HFFc6 (cell line): ENCODE measurements around the gene GNG3. TPM values are rescaled to one million over a fixed set of nuclear protein-coding genes. Genes with fewer than 3 reads are reported as not detected.

Source experiments
- DNase-seq: peaks from one replicate; pipeline ENCODE4 v3.0.0-alpha.2; 2018
- H3K27ac Mint-ChIP-seq: 2 replicates; pipeline ENCODE4 v1.8.0; 2020; ENCODE audit warnings: mild to moderate bottlenecking, mixed read lengths
- H3K27me3 Mint-ChIP-seq: 2 replicates; pipeline ENCODE4 v1.8.0; 2021; ENCODE audit warnings: mild to moderate bottlenecking, moderate library complexity, mixed read lengths; ENCODE audit not compliant: insufficient read depth
- H3K36me3 Mint-ChIP-seq: 2 replicates; pipeline ENCODE4 v1.8.0; 2021; ENCODE audit warnings: low read depth, mixed read lengths
- H3K4me1 Mint-ChIP-seq: 2 replicates; pipeline ENCODE4 v1.8.0; 2020; ENCODE audit warnings: low read depth, mixed read lengths
- H3K4me3 Mint-ChIP-seq: 2 replicates; pipeline ENCODE4 v1.8.0; 2020; ENCODE audit warnings: mild to moderate bottlenecking, moderate library complexity, mixed read lengths
- H3K9me3 Mint-ChIP-seq: 2 replicates; pipeline ENCODE4 v1.8.0; 2020; ENCODE audit warnings: mild to moderate bottlenecking, mixed read lengths
- CTCF ChIP-seq: fragments of 200-600 bp; sonication (generic); IDR thresholded peaks from 2 replicates; pipeline ENCODE4 v1.5.0; 2021; ENCODE audit warnings: antibody characterized with exemption, mild to moderate bottlenecking
- total RNA-seq, 6 experiments: library from RNA; stranded (reverse); fragmentation: NEBNext Ultra II Directional; extraction: Animal tissue kit (Norgen Biotek cat#: 25700); gene quantifications; 2 replicates in 1 of 6; 3 replicates in 5 of 6; pipeline ENCODE4 v1.2.3, GENCODE V29; 2021

GNG3 gene
- total RNA-seq, 6 experiments from 2014 or later = not detected

- DNase-seq = no peak
- Mint-ChIP-seq H3K4me3 (peak overlapping the region; percentile 91), H3K27me3 (peaks cover 5% of the 10 kb centered on the region), H3K36me3 (peaks cover 32% of the 10 kb centered on the region), H3K4me1 (peaks cover 43% of the 10 kb centered on the region), H3K9me3 (no peaks in the 10 kb centered on the region), H3K27ac (peak overlapping the region; percentile 95)
- no peak for TF ChIP-seq CTCF
Observed at GRCh38 chr11:62710001-62710345, 2.5 kb downstream of the GNG3 start.

DNA sequence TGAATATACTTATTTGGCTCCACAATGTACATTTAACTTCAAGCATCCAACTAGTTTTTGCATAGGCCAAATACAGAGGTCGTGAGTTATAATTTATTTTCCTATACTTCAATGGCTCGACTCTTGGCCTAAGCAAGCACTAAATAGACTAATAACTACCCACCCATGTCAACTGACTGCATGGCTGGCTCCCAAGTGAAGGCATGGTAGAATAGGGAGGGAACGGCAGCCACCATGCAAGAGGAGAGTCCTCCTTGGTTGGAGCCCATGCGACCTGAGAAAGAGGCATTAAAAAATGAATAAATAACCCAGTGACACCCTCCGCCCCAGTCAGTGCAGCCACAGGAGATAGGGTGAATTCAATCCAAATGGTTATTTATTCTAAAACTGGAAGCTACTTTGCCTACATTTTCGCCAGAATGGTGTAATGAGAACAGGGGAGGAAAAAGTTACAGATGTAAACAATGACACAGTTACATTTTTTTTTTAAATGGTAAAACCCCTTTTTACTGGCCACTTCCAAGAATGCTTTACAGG lies 4.9 kb downstream of the GNG3 start:
- DNase-seq = no peak
- peaks cover 5% of the 10 kb centered on the region for H3K27me3 Mint-ChIP-seq
- peaks cover 39% of the 10 kb centered on the region for H3K36me3 Mint-ChIP-seq
- no peak overlapping the region for H3K4me3 Mint-ChIP-seq
- H3K27ac Mint-ChIP-seq = no peak overlapping the region
- peaks cover 24% of the 10 kb centered on the region for H3K4me1 Mint-ChIP-seq
- no peaks in the 10 kb centered on the region for H3K9me3 Mint-ChIP-seq
- no peak for TF ChIP-seq CTCF

GRCh38 chr11:62712861-62713260 lies 5.4 kb downstream of the GNG3 start:
- TF ChIP-seq CTCF = no peak
- peaks cover 24% of the 10 kb centered on the region for H3K4me1 Mint-ChIP-seq
- peaks cover 3% of the 10 kb centered on the region for H3K27me3 Mint-ChIP-seq
- H3K27ac Mint-ChIP-seq = no peak overlapping the region
- H3K9me3 Mint-ChIP-seq = no peaks in the 10 kb centered on the region
- no peak overlapping the region for H3K4me3 Mint-ChIP-seq
- peaks cover 44% of the 10 kb centered on the region for H3K36me3 Mint-ChIP-seq
- DNase-seq = no peak

GRCh38 chr11:62713343-62713742 lies 5.9 kb downstream of the GNG3 start:
- peaks cover 24% of the 10 kb centered on the region for H3K4me1 Mint-ChIP-seq
- H3K4me3 Mint-ChIP-seq = no peak overlapping the region
- H3K27me3 Mint-ChIP-seq = no peaks in the 10 kb centered on the region; the same call in 1 of the 2 replicates
- peaks cover 49% of the 10 kb centered on the region for H3K36me3 Mint-ChIP-seq
- no peak for TF ChIP-seq CTCF
- H3K9me3 Mint-ChIP-seq = no peaks in the 10 kb centered on the region
- H3K27ac Mint-ChIP-seq = peak overlapping the region; percentile 36
- DNase-seq = no peak

DNA sequence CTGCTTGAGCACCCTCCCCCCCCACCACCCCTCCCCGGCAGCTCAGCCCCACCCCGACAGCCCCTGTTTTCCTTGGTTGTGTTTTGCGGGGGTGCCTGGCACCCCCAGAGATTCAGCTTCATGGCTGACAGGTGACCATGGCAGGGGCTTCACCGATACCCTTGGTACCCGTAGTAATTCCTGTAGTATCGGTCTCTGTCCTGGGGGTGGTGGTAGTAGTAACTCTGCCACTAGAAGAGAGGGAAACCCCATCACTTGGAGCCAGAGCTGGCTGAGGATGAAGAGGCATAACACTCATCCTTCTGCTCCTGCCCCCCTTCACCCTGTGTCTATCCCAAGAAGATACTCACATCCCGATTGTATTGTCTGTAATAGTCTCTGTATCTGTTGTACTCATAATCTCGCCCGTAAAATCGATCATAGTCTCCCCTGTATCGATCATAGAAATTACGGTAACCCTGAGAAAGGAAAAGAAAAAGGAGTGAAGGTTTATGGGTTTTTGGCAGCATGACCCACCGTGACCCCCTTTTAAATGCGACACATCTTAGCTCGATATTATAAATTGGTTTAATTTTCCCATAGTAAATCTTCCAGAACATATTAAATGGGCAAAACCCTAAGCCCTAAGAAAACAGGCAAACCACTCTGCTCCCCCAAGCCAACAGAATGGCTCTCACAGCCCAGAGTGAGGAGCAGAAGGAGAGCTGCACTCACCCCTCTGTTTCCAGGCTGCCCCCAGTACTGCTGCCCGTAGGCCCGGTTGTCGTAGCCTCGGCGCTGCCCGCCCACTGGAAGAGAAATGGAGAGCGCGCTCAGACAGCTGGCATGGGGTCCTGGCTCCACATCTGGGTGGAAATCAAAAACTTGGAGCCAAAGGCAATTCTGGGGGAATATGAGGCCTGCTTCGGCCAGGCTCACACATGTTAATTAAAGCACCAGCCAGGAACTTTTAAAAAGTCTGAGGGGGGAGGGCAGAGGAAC lies 8.0 kb downstream of the GNG3 start:
- Mint-ChIP-seq H3K9me3 (no peaks in the 10 kb centered on the region), H3K36me3 (peaks cover 52% of the 10 kb centered on the region), H3K4me1 (peaks cover 14% of the 10 kb centered on the region), H3K27ac (no peak overlapping the region; the same call in 1 of the 2 replicates), H3K27me3 (no peaks in the 10 kb centered on the region; the same call in 1 of the 2 replicates), H3K4me3 (no peak overlapping the region)
- no peak for DNase-seq
- no peak for TF ChIP-seq CTCF
